Liver (tissue), 9 donors: ENCODE data around the gene RAB6A. TPM values are rescaled to one million over a fixed set of nuclear protein-coding genes. Genes with fewer than 3 reads are reported as not detected.

ENCODE experiments used
- DNase-seq: peaks from one replicate; pipeline ENCODE4 v3.0.0-alpha.2; 2017; ENCODE audit warnings: low spot score
- H3K27ac ChIP-seq, 2 donors: one replicate each; pipeline ENCODE4 v1.7.0; 2013; ENCODE audit warnings: inconsistent platforms in 2 of 2, low read length in 2 of 2, control low read depth in 1 of 2, low read depth in 1 of 2, mild to moderate bottlenecking in 1 of 2
- H3K27me3 ChIP-seq, 4 donors: one replicate each; pipeline versions ENCODE4 v1.6.1 to v1.7.0; 2013; ENCODE audit warnings: low read length in 3 of 4, inconsistent platforms in 1 of 4, mild to moderate bottlenecking in 1 of 4, moderate library complexity in 1 of 4; ENCODE audit not compliant: control insufficient read depth in 4 of 4, insufficient read depth in 4 of 4
- H3K36me3 ChIP-seq, 4 donors: one replicate each; pipeline versions ENCODE4 v1.6.1 to v1.7.0; 2013; ENCODE audit warnings: low read length in 3 of 4, mild to moderate bottlenecking in 3 of 4, low read depth in 1 of 4, moderate library complexity in 1 of 4; ENCODE audit not compliant: control insufficient read depth in 4 of 4, insufficient read depth in 3 of 4
- H3K4me1 ChIP-seq, 4 donors: one replicate each; pipeline versions ENCODE4 v1.6.1 to v1.7.0; 2013; ENCODE audit warnings: low read length in 3 of 4, mild to moderate bottlenecking in 3 of 4, moderate library complexity in 1 of 4; ENCODE audit not compliant: control insufficient read depth in 4 of 4, insufficient read depth in 4 of 4
- H3K4me3 ChIP-seq, 3 donors: one replicate each; pipeline versions ENCODE4 v1.6.1 to v1.7.0; 2013; ENCODE audit warnings: low read length in 3 of 3, control low read depth in 1 of 3, low read depth in 1 of 3, mild to moderate bottlenecking in 1 of 3
- H3K9ac ChIP-seq, 2 donors: one replicate each; pipeline ENCODE4 v1.7.0; 2013; ENCODE audit warnings: low read length in 2 of 2, mild to moderate bottlenecking in 2 of 2, moderate library complexity in 2 of 2, control low read depth in 1 of 2, low read depth in 1 of 2
- H3K9me3 ChIP-seq, 4 donors: one replicate each; pipeline versions ENCODE4 v1.6.1 to v1.7.0; 2013; ENCODE audit warnings: low read length in 3 of 4; ENCODE audit not compliant: control insufficient read depth in 4 of 4
- EGR1 ChIP-seq, 2 donors: IDR thresholded peaks; 2 replicates each; pipeline ENCODE4 v1.6.1; 2016 to 2018; ENCODE audit warnings: antibody characterized with exemption in 2 of 2, low read depth in 2 of 2
- FOXA1 ChIP-seq: IDR thresholded peaks from 2 replicates; pipeline ENCODE4 v1.6.1; 2016; ENCODE audit warnings: antibody characterized with exemption
- FOXA2 ChIP-seq: IDR thresholded peaks from 2 replicates; pipeline ENCODE4 v1.6.1; 2016; ENCODE audit warnings: antibody characterized with exemption
- GABPA ChIP-seq, 2 donors: IDR thresholded peaks in 1 of 2; conservative IDR thresholded peaks in 1 of 2; 2 replicates each; pipeline ENCODE4 v1.6.1; 2016; ENCODE audit warnings: antibody characterized with exemption in 2 of 2, mild to moderate bottlenecking in 1 of 2, moderate library complexity in 1 of 2
- HNF4A ChIP-seq, 2 donors: conservative IDR thresholded peaks; 2 replicates each; pipeline ENCODE4 v1.6.1; 2016; ENCODE audit warnings: antibody characterized with exemption in 2 of 2, mild to moderate bottlenecking in 2 of 2
- HNF4G ChIP-seq: IDR thresholded peaks from 2 replicates; pipeline ENCODE4 v1.6.1; 2016; ENCODE audit warnings: antibody characterized with exemption
- JUND ChIP-seq, 2 donors: IDR thresholded peaks; 2 replicates each; pipeline ENCODE4 v1.6.1; 2016; ENCODE audit warnings: antibody characterized with exemption in 2 of 2
- MAX ChIP-seq: IDR thresholded peaks from 2 replicates; pipeline ENCODE4 v1.6.1; 2016; ENCODE audit warnings: antibody characterized with exemption
- NR2F2 ChIP-seq: IDR thresholded peaks from 2 replicates; pipeline ENCODE4 v1.6.1; 2016; ENCODE audit warnings: antibody characterized with exemption
- RAD21 ChIP-seq, 2 donors: IDR thresholded peaks; 2 replicates each; pipeline ENCODE4 v1.6.1; 2016; ENCODE audit warnings: antibody characterized with exemption in 2 of 2, mild to moderate bottlenecking in 2 of 2
- RXRA ChIP-seq, 2 donors: IDR thresholded peaks; 2 replicates each; pipeline ENCODE4 v1.6.1; 2017 to 2018; ENCODE audit warnings: antibody characterized with exemption in 2 of 2, mild to moderate bottlenecking in 1 of 2
- SP1 ChIP-seq: IDR thresholded peaks from 2 replicates; pipeline ENCODE4 v1.6.1; 2018; ENCODE audit warnings: antibody characterized with exemption, mild to moderate bottlenecking
- TAF1 ChIP-seq: conservative IDR thresholded peaks from 2 replicates; pipeline ENCODE4 v1.6.1; 2016; ENCODE audit warnings: antibody characterized with exemption, mild to moderate bottlenecking
- YY1 ChIP-seq: IDR thresholded peaks from 2 replicates; pipeline ENCODE4 v1.6.1; 2016; ENCODE audit warnings: antibody characterized with exemption, mild to moderate bottlenecking
- WGBS: extraction: QIAGEN DNeasy Blood & Tissue Kit; methylation state at CpG from one replicate; pipeline ENCODE4 v1.1.7; 2013; 5-methylcytosine and 5-hydroxymethylcytosine counted together
- polyA plus RNA-seq, 2 donors: library from polyadenylated mRNA; stranded (reverse) in 1 of 2; unstranded in 1 of 2; fragments of 200-250 nt in 1 of 2; fragments of >200 nt in 1 of 2; fragmentation: Nextera tagmentation in 1 of 2; extraction: Ambion mirVana in 1 of 2; gene quantifications; one replicate each; pipeline versions ENCODE4 v1.2.1 to v1.2.3, GENCODE V29; 2013 to 2015
- total RNA-seq, 2 donors: library from RNA; depleted of rRNA; stranded (reverse); fragments of >200 nt; gene quantifications; one replicate each; pipeline ENCODE4 v1.2.3, GENCODE V29; 2014
- TF ChIP-seq, protein P1 (sequence below): fragments of 150-350 bp; IDR thresholded peaks from 2 replicates; pipeline ENCODE4 v1.5.1; 2017; ENCODE audit warnings: improper control_type of control experiment, low read depth, low read length; ENCODE audit not compliant: missing input control
- TF ChIP-seq, protein P2 (sequence below): IDR thresholded peaks from 2 replicates; pipeline ENCODE4 v1.6.1; 2016; ENCODE audit warnings: antibody characterized with exemption
- TF ChIP-seq, protein P3 (sequence below): IDR thresholded peaks from 2 replicates; pipeline ENCODE4 v1.6.1; 2016; ENCODE audit warnings: antibody characterized with exemption, mild to moderate bottlenecking
- TF ChIP-seq, protein P4 (sequence below): IDR thresholded peaks from 2 replicates; pipeline ENCODE4 v1.6.1; 2016; ENCODE audit warnings: antibody characterized with exemption
- donor health status: healthy.
- donor health status: healthy.
- donor health status: healthy.
- donor health status: healthy.
- donor health status: healthy.

The RAB6A gene
- total and polyA plus RNA-seq, 4 donors: 36.0 to 165 (median 51.5) TPM

DNA sequence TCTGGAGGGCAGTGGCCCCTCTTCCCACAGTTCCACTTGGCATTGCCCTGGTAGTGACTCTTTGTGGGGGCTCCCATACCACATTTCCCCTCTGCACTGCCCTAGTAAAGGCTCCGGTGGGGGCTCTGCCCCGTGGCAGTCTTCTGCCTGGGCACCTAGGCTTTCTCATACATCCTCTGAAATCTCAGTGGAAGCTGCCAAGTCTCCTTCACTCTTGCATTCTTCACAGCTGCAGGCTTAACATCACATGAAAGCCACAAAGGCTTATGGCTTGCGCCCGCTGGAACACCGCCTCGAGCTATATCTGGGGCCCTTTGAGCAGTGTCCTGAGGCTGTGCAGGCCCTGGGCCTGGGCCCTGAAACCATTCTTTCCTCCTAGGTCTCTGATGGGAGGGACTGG lies 89.2 kb downstream of the RAB6A start:
- no peak overlapping the region for H3K9ac ChIP-seq
- H3K9me3 ChIP-seq: no peaks in the 10 kb centered on the region

DNA sequence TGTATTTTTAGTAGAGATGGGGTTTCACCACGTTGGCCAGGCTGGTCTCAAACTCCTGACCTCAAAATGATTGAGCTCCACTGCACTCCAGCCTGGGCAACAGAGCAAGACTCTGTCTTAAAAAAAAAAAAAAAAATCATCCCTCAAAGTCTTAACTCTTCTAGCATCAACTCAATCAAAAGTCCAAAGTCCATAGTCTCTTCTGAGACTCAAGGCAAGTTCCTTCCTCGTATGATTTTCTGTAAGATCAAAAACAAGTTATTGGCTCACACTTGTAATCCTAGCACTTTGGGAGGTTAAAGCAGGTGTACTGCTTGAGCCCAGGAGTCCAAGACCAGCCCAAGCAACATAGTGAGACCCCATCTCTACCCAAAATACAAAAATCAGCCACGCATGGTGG lies 90.1 kb downstream of the RAB6A start:
- H3K9me3 ChIP-seq: no peaks in the 10 kb centered on the region
- no peak overlapping the region for H3K9ac ChIP-seq
- DNase-seq: no peak
- no peak overlapping the region for H3K4me3 ChIP-seq
- TF ChIP-seq, protein P1, sequence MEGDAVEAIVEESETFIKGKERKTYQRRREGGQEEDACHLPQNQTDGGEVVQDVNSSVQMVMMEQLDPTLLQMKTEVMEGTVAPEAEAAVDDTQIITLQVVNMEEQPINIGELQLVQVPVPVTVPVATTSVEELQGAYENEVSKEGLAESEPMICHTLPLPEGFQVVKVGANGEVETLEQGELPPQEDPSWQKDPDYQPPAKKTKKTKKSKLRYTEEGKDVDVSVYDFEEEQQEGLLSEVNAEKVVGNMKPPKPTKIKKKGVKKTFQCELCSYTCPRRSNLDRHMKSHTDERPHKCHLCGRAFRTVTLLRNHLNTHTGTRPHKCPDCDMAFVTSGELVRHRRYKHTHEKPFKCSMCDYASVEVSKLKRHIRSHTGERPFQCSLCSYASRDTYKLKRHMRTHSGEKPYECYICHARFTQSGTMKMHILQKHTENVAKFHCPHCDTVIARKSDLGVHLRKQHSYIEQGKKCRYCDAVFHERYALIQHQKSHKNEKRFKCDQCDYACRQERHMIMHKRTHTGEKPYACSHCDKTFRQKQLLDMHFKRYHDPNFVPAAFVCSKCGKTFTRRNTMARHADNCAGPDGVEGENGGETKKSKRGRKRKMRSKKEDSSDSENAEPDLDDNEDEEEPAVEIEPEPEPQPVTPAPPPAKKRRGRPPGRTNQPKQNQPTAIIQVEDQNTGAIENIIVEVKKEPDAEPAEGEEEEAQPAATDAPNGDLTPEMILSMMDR: no peak
- TF ChIP-seq RXRA (IDR thresholded peaks at IDR 0.05): no peak
- TF ChIP-seq, protein P2, sequence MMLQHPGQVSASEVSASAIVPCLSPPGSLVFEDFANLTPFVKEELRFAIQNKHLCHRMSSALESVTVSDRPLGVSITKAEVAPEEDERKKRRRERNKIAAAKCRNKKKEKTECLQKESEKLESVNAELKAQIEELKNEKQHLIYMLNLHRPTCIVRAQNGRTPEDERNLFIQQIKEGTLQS: no peak
- no peak for TF ChIP-seq RAD21 (IDR thresholded peaks at IDR 0.05)
- TF ChIP-seq, protein P3, sequence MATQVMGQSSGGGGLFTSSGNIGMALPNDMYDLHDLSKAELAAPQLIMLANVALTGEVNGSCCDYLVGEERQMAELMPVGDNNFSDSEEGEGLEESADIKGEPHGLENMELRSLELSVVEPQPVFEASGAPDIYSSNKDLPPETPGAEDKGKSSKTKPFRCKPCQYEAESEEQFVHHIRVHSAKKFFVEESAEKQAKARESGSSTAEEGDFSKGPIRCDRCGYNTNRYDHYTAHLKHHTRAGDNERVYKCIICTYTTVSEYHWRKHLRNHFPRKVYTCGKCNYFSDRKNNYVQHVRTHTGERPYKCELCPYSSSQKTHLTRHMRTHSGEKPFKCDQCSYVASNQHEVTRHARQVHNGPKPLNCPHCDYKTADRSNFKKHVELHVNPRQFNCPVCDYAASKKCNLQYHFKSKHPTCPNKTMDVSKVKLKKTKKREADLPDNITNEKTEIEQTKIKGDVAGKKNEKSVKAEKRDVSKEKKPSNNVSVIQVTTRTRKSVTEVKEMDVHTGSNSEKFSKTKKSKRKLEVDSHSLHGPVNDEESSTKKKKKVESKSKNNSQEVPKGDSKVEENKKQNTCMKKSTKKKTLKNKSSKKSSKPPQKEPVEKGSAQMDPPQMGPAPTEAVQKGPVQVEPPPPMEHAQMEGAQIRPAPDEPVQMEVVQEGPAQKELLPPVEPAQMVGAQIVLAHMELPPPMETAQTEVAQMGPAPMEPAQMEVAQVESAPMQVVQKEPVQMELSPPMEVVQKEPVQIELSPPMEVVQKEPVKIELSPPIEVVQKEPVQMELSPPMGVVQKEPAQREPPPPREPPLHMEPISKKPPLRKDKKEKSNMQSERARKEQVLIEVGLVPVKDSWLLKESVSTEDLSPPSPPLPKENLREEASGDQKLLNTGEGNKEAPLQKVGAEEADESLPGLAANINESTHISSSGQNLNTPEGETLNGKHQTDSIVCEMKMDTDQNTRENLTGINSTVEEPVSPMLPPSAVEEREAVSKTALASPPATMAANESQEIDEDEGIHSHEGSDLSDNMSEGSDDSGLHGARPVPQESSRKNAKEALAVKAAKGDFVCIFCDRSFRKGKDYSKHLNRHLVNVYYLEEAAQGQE: no peak
- no peak for TF ChIP-seq FOXA1
- TF ChIP-seq EGR1 (IDR thresholded peaks at IDR 0.05; ENCODE audit: low read depth in 2 of 2): no peak
- no peak for TF ChIP-seq GABPA (IDR thresholded peaks at IDR 0.05 in 1 of 2, conservative IDR thresholded peaks at IDR 0.05 in 1 of 2)
- TF ChIP-seq, protein P4, sequence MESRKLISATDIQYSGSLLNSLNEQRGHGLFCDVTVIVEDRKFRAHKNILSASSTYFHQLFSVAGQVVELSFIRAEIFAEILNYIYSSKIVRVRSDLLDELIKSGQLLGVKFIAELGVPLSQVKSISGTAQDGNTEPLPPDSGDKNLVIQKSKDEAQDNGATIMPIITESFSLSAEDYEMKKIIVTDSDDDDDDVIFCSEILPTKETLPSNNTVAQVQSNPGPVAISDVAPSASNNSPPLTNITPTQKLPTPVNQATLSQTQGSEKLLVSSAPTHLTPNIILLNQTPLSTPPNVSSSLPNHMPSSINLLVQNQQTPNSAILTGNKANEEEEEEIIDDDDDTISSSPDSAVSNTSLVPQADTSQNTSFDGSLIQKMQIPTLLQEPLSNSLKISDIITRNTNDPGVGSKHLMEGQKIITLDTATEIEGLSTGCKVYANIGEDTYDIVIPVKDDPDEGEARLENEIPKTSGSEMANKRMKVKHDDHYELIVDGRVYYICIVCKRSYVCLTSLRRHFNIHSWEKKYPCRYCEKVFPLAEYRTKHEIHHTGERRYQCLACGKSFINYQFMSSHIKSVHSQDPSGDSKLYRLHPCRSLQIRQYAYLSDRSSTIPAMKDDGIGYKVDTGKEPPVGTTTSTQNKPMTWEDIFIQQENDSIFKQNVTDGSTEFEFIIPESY: no peak
- TF ChIP-seq NR2F2: no peak
- no peak for TF ChIP-seq YY1
- no peak for TF ChIP-seq MAX
- TF ChIP-seq TAF1: no peak
- TF ChIP-seq FOXA2: no peak
- TF ChIP-seq HNF4G: no peak
- no peak for TF ChIP-seq HNF4A (conservative IDR thresholded peaks at IDR 0.05)
- TF ChIP-seq SP1: no peak
- no peak for TF ChIP-seq JUND (IDR thresholded peaks at IDR 0.05)
- peaks cover 0 to 4% (median 0%) of the 10 kb centered on the region in 4 donors for H3K36me3 ChIP-seq
- no peak overlapping the region for H3K27ac ChIP-seq
- WGBS: 93% methylated on average over 3 of the region's 3 CpGs
- H3K4me1 ChIP-seq: no peaks in the 10 kb centered on the region
- H3K27me3 ChIP-seq: no peaks in the 10 kb centered on the region

More for the DNA sequence above, 89.2 kb downstream of the RAB6A start:
- DNase-seq: no peak
- TF ChIP-seq RXRA (IDR thresholded peaks at IDR 0.05) (no peak), FOXA1 (no peak), FOXA2 (no peak), HNF4G (no peak), TAF1 (no peak), RAD21 (IDR thresholded peaks at IDR 0.05) (no peak)
- TF ChIP-seq, protein P2: no peak
- TF ChIP-seq, protein P3: no peak
- Histone ChIP-seq H3K4me3 (no peak overlapping the region), H3K36me3 (peaks cover 0 to 4% (median 0%) of the 10 kb centered on the region in 4 donors), H3K27me3 (no peaks in the 10 kb centered on the region), H3K27ac (no peak overlapping the region), H3K4me1 (no peaks in the 10 kb centered on the region)
- WGBS: 97% methylated on average over 6 of the region's 6 CpGs
